ENCODE data around the gene PEPD. TPM values are rescaled to one million over a fixed set of nuclear protein-coding genes. Genes with fewer than 3 reads are reported as not detected.

PEPD gene
- total and polyA plus RNA-seq, 2 of the 4 experiments (the other 2 are of a cell fraction), result 36.7 to 88.4 TPM

DNA sequence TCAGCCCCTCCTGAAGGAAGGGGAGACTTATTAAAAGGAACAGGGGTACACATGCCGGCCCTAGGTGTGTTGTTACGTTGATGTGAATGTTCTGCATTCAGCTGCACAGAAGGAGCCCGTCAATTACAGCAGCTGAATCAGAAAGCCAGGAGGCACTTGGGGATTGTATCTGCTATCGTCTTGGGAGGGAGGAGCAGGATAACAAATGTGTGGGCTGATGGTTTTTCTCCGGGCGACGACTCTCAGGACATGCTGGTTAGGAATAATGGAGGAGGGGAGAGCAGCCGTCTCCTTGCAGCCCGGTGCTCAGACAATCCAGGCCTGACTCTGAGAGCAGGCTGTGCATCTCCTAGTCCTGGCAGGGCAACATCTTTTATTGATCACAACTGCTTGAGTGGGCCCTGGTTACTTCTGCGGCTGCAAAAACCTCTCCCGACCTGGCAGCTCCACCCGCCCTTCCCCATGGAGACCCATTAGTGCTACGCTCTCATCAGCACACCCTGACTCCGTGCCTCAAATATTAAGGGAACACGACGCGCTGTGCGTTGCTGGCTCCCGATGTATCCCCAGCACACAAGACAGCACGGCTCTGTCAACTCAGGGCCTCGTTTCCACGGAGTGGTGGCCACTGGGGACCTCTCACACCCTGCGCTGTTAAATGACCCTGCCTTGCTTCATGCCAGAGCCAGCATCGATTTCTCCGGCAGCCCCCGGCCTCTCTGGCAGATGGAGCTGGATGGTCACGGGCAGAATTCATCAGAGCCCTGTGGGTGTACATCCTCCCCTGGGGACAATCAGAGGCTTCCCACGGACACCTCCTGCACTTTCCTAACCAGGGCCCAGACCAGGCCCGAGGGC, 25.3 kb downstream of the PEPD start (continued):
- no peak for TF ChIP-seq CEBPB (IDR thresholded peaks at IDR 0.05; ENCODE audit: low read depth, low read length)

DNA sequence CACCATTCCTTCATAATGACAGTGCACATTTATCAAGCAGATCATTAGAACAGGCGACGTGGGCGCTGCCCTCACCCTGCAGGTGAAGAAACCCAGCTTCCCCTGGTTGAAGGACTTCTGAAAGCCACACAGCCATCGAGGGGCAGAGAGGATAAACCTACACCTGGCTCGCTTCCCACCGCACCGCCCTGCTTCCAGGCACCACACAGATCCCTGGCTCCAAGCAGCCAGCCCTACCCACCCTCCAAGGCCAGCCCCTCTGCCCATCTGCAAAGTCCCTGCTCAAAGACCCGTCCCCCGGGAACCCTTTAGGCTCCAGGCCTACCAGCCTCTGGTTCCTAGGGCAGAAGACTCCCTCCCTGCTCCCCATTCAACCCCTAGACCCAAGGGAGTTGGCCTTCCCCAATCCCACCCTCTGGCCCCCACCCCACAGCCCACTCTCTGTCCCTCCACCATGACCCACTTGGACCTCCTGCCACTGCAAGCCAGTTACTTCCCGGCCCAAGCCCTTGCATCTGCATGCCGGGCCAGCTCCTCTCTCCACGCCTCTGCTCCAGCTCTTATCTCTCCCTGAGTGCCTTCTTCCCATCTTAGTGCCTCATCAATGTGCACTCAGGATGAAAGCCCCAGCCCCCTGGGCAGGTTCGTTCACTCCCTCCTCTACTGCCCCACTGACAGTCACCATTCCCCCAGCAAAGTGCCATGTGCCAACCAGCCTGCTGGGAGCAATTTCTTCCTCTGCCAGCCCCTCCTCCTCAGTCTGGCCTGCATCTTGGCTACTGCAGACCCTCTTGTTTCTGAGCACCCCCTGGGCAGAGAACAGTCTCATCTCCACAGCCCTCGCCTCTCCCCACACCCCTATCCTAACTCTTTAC, 28.0 kb downstream of the PEPD start:
- H4K20me1 ChIP-seq (ENCODE audit: insufficient read depth, low read length), result no peaks in the 10 kb centered on the region
- no peak overlapping the region for H2AFZ ChIP-seq (replicated peaks; ENCODE audit: low read length, poor library complexity)
- no peak overlapping the region for H3K4me2 ChIP-seq (ENCODE audit: low read depth, low read length)
- H4K5ac ChIP-seq (ENCODE audit: low read depth, low read length), result no peak overlapping the region
- H2BK5ac ChIP-seq (ENCODE audit: low read depth, low read length, poor library complexity, severe bottlenecking), result no peak overlapping the region
- H3K4ac ChIP-seq (ENCODE audit: low read depth, low read length), result no peak overlapping the region
- H2AK5ac ChIP-seq (ENCODE audit: low read depth, low read length), result no peak overlapping the region
- no peak for DNase-seq
- no peak for ATAC-seq (ENCODE audit: low read depth)
- H3K27me3 ChIP-seq (ENCODE audit: control insufficient read depth, insufficient read depth, low read length), result no peaks in the 10 kb centered on the region
- intact Hi-C loops (cut with micrococcal nuclease) (no loop called here), dilution Hi-C loops (cut with HindIII; ENCODE audit: low sequenced_read_pairs, unreplicated experiment) (no loop called here), in situ Hi-C loops (cut with MboI; ENCODE audit: low sequenced_read_pairs) (no loop called here)
- no peak overlapping the region for H2BK120ac ChIP-seq (ENCODE audit: low read depth, low read length)
- no peak overlapping the region for H4K8ac ChIP-seq (ENCODE audit: low read depth in 2 of 2, low read length in 2 of 2)
- TF ChIP-seq FOS (IDR thresholded peaks at IDR 0.05; ENCODE audit: low read depth, low read length) (no peak), POLR2A (IDR thresholded peaks at IDR 0.05; ENCODE audit: low read depth, low read length) (no peak), RFX5 (IDR thresholded peaks at IDR 0.05; ENCODE audit: low read depth, low read length) (no peak), MXI1 (IDR thresholded peaks at IDR 0.05; ENCODE audit: borderline replicate concordance, low read depth, low read length) (no peak), MAFK (IDR thresholded peaks at IDR 0.05; ENCODE audit: low read depth, low read length) (no peak), MAZ (IDR thresholded peaks at IDR 0.05; ENCODE audit: borderline replicate concordance, low read depth, low read length) (no peak), RAD21 (IDR thresholded peaks at IDR 0.05; ENCODE audit: low read length) (no peak)
- H3K4me3 ChIP-seq (ENCODE audit: insufficient read depth, low read depth, low read length), result no peak overlapping the region
- H3K18ac ChIP-seq (ENCODE audit: low read depth, low read length), result no peak overlapping the region
- H3K9me3 ChIP-seq (ENCODE audit: control insufficient read depth, insufficient read depth, low read length), result no peaks in the 10 kb centered on the region
- H3K23ac ChIP-seq (ENCODE audit: low read depth, low read length), result no peak overlapping the region
- BruUV-seq (replicated peaks), result no TSS peak
- WGBS, 2 experiments (ENCODE audit: extremely low coverage in 2 of 2, insufficient read length in 1 of 2), result 93% methylated on average over 5 of the region's 14 CpGs; no CpG with 5 or more reads in 1 of the 2 experiments
- no peak overlapping the region for H3K14ac ChIP-seq (replicated peaks; ENCODE audit: low read depth, low read length)
- CTCF ChIA-PET, result interaction anchor here (0.5 kb wide), 1 partner anchor 595 kb away, joined by 3 read pairs; no protein-coding TSS in a partner anchor
- POLR2A ChIA-PET (ENCODE audit: unreplicated experiment), result no interaction called here
- H2BK20ac ChIP-seq (ENCODE audit: low read depth, low read length), result no peak overlapping the region
- no peak overlapping the region for H2AK9ac ChIP-seq (replicated peaks; ENCODE audit: low read depth, low read length, poor library complexity)
- no peak overlapping the region for H3K9ac ChIP-seq (ENCODE audit: low read depth, low read length)
- H2BK15ac ChIP-seq (ENCODE audit: low read depth, low read length), result no peak overlapping the region
- H3K9me1 ChIP-seq (ENCODE audit: insufficient read depth, low read length), result no peaks in the 10 kb centered on the region
- peaks cover 3% of the 10 kb centered on the region; the same call in 1 of the 2 replicates for H3K36me3 ChIP-seq (ENCODE audit: control insufficient read depth, insufficient read depth, low read length)
- no peak overlapping the region for H3K27ac ChIP-seq (ENCODE audit: insufficient read depth, low read length)
- H3K56ac ChIP-seq (ENCODE audit: extremely low read depth, insufficient read depth, low read length), result no peak overlapping the region
- no peak overlapping the region for H4K91ac ChIP-seq (ENCODE audit: insufficient read depth, low read depth, low read length)
- H3K79me1 ChIP-seq (ENCODE audit: low read depth in 1 of 2, low read length in 2 of 2), result no peaks in the 10 kb centered on the region
- H3K4me1 ChIP-seq (ENCODE audit: control insufficient read depth, insufficient read depth, low read length), result no peaks in the 10 kb centered on the region
